ENCODE data around the gene ATG2A. TPM values are rescaled to one million over a fixed set of nuclear protein-coding genes. Genes with fewer than 3 reads are reported as not detected.

The ATG2A gene
- total and polyA plus RNA-seq, 9 of the 15 experiments (the other 6 are each of a cell fraction or from before 2014, with no cell fraction given), result 0.25 to 45.9 (median 5.2) TPM

GRCh38 chr11:64878494-64879243 lies 38.3 kb downstream of the ATG2A start, which contains the start of gene EHD1 (continued):
- TF ChIP-seq CHAMP1 (IDR thresholded peaks at IDR 0.05) (no peak), RNF219 (CRISPR knock-in tag; IDR thresholded peaks at IDR 0.05) (no peak), THRA (IDR thresholded peaks at IDR 0.05) (no peak), CBFA2T2 (conservative IDR thresholded peaks at IDR 0.05) (no peak), ZHX1 (conservative IDR thresholded peaks at IDR 0.05; ENCODE audit: low read length) (no peak), ZNF121 (CRISPR knock-in tag; conservative IDR thresholded peaks at IDR 0.05) (no peak), ZFP30 (CRISPR knock-in tag; IDR thresholded peaks at IDR 0.05; ENCODE audit: borderline replicate concordance) (no peak), HOMEZ (CRISPR knock-in tag; IDR thresholded peaks at IDR 0.05) (no peak), NR1H2 (CRISPR knock-in tag; IDR thresholded peaks at IDR 0.05) (no peak), XRCC5 (IDR thresholded peaks at IDR 0.05; ENCODE audit: low read depth, low read length) (0 out of 2 replicates have a peak, but pooled peaks have one; percentile 26), ZNF695 (CRISPR knock-in tag; IDR thresholded peaks at IDR 0.05) (no peak), ZFPM2 (CRISPR knock-in tag; IDR thresholded peaks at IDR 0.05) (no peak), ZNF174 (CRISPR knock-in tag; IDR thresholded peaks at IDR 0.05) (no peak), PML (IDR thresholded peaks at IDR 0.05; ENCODE audit: low read length) (peak; percentile 58), MLX (CRISPR knock-in tag; conservative IDR thresholded peaks at IDR 0.05) (no peak)

Data from K562 (cell line).